ENCODE results near the gene LTBP2. TPM values are rescaled to one million over a fixed set of nuclear protein-coding genes. Genes with fewer than 3 reads are reported as not detected.

LTBP2 gene
- total and polyA plus RNA-seq, 2 experiments from 2014 or later, result 7.6 to 8.6 TPM

- Histone ChIP-seq H3K27ac (no peak overlapping the region), H4K20me1 (ENCODE audit: insufficient read depth, poor library complexity, severe bottlenecking) (no peaks in the 10 kb centered on the region), H3K4me1 (ENCODE audit: insufficient read depth) (peaks cover 13% of the 10 kb centered on the region), H3K36me3 (replicated peaks; ENCODE audit: insufficient read depth, low read depth) (no peaks in the 10 kb centered on the region), H3K4me2 (no peak overlapping the region), H3K9me2 (replicated peaks; ENCODE audit: insufficient read depth) (no peaks in the 10 kb centered on the region), H3K9me3 (ENCODE audit: low read depth) (no peaks in the 10 kb centered on the region), H3K79me2 (no peaks in the 10 kb centered on the region), H3K4me3 (no peak overlapping the region), H3K27me3 (no peaks in the 10 kb centered on the region), H2AFZ (no peak overlapping the region)
- WGBS (ENCODE audit: low lambda C conversion rate, missing lambda C conversion rate), result 69% methylated on average over 10 of the region's 10 CpGs
- TF ChIP-seq EZH2 (IDR thresholded peaks at IDR 0.05; ENCODE audit: borderline replicate concordance) (no peak), EZH2phosphoT487 (IDR thresholded peaks at IDR 0.05; ENCODE audit: low read depth, severe bottlenecking, unreplicated experiment) (no peak)
- TF ChIP-seq, protein P1, sequence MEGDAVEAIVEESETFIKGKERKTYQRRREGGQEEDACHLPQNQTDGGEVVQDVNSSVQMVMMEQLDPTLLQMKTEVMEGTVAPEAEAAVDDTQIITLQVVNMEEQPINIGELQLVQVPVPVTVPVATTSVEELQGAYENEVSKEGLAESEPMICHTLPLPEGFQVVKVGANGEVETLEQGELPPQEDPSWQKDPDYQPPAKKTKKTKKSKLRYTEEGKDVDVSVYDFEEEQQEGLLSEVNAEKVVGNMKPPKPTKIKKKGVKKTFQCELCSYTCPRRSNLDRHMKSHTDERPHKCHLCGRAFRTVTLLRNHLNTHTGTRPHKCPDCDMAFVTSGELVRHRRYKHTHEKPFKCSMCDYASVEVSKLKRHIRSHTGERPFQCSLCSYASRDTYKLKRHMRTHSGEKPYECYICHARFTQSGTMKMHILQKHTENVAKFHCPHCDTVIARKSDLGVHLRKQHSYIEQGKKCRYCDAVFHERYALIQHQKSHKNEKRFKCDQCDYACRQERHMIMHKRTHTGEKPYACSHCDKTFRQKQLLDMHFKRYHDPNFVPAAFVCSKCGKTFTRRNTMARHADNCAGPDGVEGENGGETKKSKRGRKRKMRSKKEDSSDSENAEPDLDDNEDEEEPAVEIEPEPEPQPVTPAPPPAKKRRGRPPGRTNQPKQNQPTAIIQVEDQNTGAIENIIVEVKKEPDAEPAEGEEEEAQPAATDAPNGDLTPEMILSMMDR (IDR thresholded peaks at IDR 0.05; ENCODE audit: poor library complexity), result no peak
- no peak for DNase-seq (ENCODE audit: low spot score)
Measured at GRCh38 chr14:74636424-74637177, 24.6 kb upstream of the LTBP2 start.

DNA sequence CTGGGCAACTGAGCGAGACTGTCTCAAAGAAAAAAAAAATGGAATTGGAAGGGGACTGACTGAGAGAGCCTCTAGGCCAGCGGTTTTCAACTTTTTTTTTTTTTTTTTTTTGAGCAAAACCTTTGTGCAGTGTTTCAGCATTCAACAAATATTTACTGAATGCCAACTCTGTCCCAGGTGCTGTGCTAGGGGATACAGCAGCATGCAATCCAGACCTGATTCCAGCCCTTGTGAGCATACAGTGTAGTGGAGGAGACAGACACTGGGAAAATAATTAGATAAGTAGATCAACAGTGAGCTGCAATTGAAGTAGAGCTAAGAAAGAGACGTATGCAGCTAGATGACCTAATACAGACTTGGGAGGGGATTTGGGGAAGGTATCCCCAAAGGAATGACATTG lies 23.8 kb upstream of the LTBP2 start:
- DNase-seq (ENCODE audit: low spot score), result no peak
- TF ChIP-seq, protein P1 (IDR thresholded peaks at IDR 0.05; ENCODE audit: poor library complexity), result no peak
- TF ChIP-seq EZH2 (IDR thresholded peaks at IDR 0.05; ENCODE audit: borderline replicate concordance) (no peak), EZH2phosphoT487 (IDR thresholded peaks at IDR 0.05; ENCODE audit: low read depth, severe bottlenecking, unreplicated experiment) (no peak)
- peaks cover 13% of the 10 kb centered on the region for H3K4me1 ChIP-seq (ENCODE audit: insufficient read depth)
- no peaks in the 10 kb centered on the region for H3K9me2 ChIP-seq (replicated peaks; ENCODE audit: insufficient read depth)
- H3K27ac ChIP-seq, result no peak overlapping the region
- no peak overlapping the region for H3K4me3 ChIP-seq
- H4K20me1 ChIP-seq (ENCODE audit: insufficient read depth, poor library complexity, severe bottlenecking), result no peaks in the 10 kb centered on the region
- no peak overlapping the region for H2AFZ ChIP-seq
- no peaks in the 10 kb centered on the region for H3K27me3 ChIP-seq
- H3K9me3 ChIP-seq (ENCODE audit: low read depth), result no peaks in the 10 kb centered on the region
- H3K79me2 ChIP-seq, result no peaks in the 10 kb centered on the region
- no peak overlapping the region for H3K4me2 ChIP-seq
- no peaks in the 10 kb centered on the region for H3K36me3 ChIP-seq (replicated peaks; ENCODE audit: insufficient read depth, low read depth)
- 88% methylated on average over 3 of the region's 3 CpGs for WGBS (ENCODE audit: low lambda C conversion rate, missing lambda C conversion rate)

DNA sequence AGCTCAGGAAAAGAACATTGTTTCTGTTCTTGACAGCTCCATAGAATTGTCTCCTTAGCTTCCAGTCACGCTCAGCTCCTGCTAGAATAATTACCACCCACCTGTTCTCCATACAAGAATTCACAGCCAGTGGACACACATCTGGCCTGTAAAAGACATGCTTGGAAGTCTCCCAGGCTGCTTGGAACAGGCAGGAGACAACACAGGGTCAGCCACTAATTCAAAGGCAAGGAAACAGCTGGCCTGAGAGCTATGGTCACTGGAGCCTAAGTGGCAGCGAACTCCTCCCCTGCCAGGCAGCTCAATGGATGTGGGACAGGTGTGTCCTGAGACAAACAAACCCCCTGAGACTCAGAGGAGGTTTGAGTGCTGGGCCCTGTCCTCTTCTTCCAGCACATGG lies 22.9 kb upstream of the LTBP2 start:
- Histone ChIP-seq H3K9me3 (ENCODE audit: low read depth) (no peaks in the 10 kb centered on the region), H3K27ac (no peak overlapping the region), H3K4me3 (no peak overlapping the region), H3K36me3 (replicated peaks; ENCODE audit: insufficient read depth, low read depth) (no peaks in the 10 kb centered on the region), H4K20me1 (ENCODE audit: insufficient read depth, poor library complexity, severe bottlenecking) (no peaks in the 10 kb centered on the region), H2AFZ (no peak overlapping the region), H3K27me3 (no peaks in the 10 kb centered on the region), H3K4me2 (no peak overlapping the region), H3K79me2 (no peaks in the 10 kb centered on the region), H3K9me2 (replicated peaks; ENCODE audit: insufficient read depth) (no peaks in the 10 kb centered on the region), H3K4me1 (ENCODE audit: insufficient read depth) (peaks cover 13% of the 10 kb centered on the region)
- TF ChIP-seq, protein P1 (IDR thresholded peaks at IDR 0.05; ENCODE audit: poor library complexity), result no peak
- TF ChIP-seq EZH2 (IDR thresholded peaks at IDR 0.05; ENCODE audit: borderline replicate concordance), result no peak
- no peak for TF ChIP-seq EZH2phosphoT487 (IDR thresholded peaks at IDR 0.05; ENCODE audit: low read depth, severe bottlenecking, unreplicated experiment)
- DNase-seq (ENCODE audit: low spot score), result no peak
- WGBS (ENCODE audit: low lambda C conversion rate, missing lambda C conversion rate), result 76% methylated on average over 2 of the region's 2 CpGs

Measured in hepatocyte (in vitro differentiated cells).